ENCODE data around the gene PNPLA6. TPM values are rescaled to one million over a fixed set of nuclear protein-coding genes. Genes with fewer than 3 reads are reported as not detected.

PNPLA6 gene
- total and polyA plus RNA-seq, 2 experiments from 2014 or later: 66.6 to 135 TPM

GRCh38 chr19:7528522-7529245 is 6.8 kb upstream of the PNPLA6 start:
- Mint-ChIP-seq H3K27ac (no peak overlapping the region), H3K36me3 (ENCODE audit: low read depth) (peaks cover 6% of the 10 kb centered on the region), H3K4me3 (no peak overlapping the region), H3K27me3 (ENCODE audit: insufficient read depth, low read depth, poor library complexity) (peaks cover 2% of the 10 kb centered on the region), H3K4me1 (no peaks in the 10 kb centered on the region; the same call in 2 of the 3 replicates), H3K9me3 (no peaks in the 10 kb centered on the region)
- Histone ChIP-seq H3K9me2 (ENCODE audit: insufficient read depth) (no peaks in the 10 kb centered on the region), H3K4me2 (no peak overlapping the region), H3F3A (replicated peaks; ENCODE audit: low read depth) (peaks cover 5% of the 10 kb centered on the region; the same call in 1 of the 2 replicates), H2AFZ (no peak overlapping the region), H3K36me3 (ENCODE audit: insufficient read depth) (no peaks in the 10 kb centered on the region), H4K20me1 (replicated peaks; ENCODE audit: insufficient read depth) (no peaks in the 10 kb centered on the region), H3K79me2 (replicated peaks; ENCODE audit: insufficient read depth) (no peaks in the 10 kb centered on the region), H3K4me3 (no peak overlapping the region), H3K4me1 (ENCODE audit: insufficient read depth) (no peaks in the 10 kb centered on the region), H3K27ac (ENCODE audit: low read depth) (no peak overlapping the region), H3K27me3 (ENCODE audit: insufficient read depth) (no peaks in the 10 kb centered on the region)
- TF ChIP-seq POLR2AphosphoS5 (IDR thresholded peaks at IDR 0.05; ENCODE audit: low read depth) (no peak), ZNF114 (CRISPR knock-in tag; IDR thresholded peaks at IDR 0.05) (no peak), NANOG (IDR thresholded peaks at IDR 0.05; ENCODE audit: borderline replicate concordance) (no peak), ZNF331 (CRISPR knock-in tag; IDR thresholded peaks at IDR 0.05; ENCODE audit: low read depth) (no peak), EZH2phosphoT487 (IDR thresholded peaks at IDR 0.05; ENCODE audit: unreplicated experiment) (no peak), REST (IDR thresholded peaks at IDR 0.05; ENCODE audit: unreplicated experiment) (no peak), ETS1 (IDR thresholded peaks at IDR 0.05) (no peak), EZH2 (IDR thresholded peaks at IDR 0.05; ENCODE audit: low read depth, unreplicated experiment) (no peak), CREB1 (CRISPR knock-in tag; IDR thresholded peaks at IDR 0.05; ENCODE audit: low read depth) (no peak), JUNB (IDR thresholded peaks at IDR 0.05; ENCODE audit: unreplicated experiment) (no peak), ZNF462 (CRISPR knock-in tag; IDR thresholded peaks at IDR 0.05) (no peak), STAT1 (IDR thresholded peaks at IDR 0.05; ENCODE audit: unreplicated experiment) (no peak), CTCF (conservative IDR thresholded peaks at IDR 0.05; ENCODE audit: low read depth in 2 of 2) (no peak)
- ATAC-seq (no peak), DNase-seq (ENCODE audit: low spot score) (no peak)
